Keratinocyte (primary cell): ENCODE measurements around the gene OLFML2B.

Experiments
- EZH2 ChIP-seq: IDR thresholded peaks from one replicate; pipeline ENCODE4 v1.6.1; 2012; ENCODE audit warnings: inconsistent platforms, mild to moderate bottlenecking, low read length, moderate library complexity
- TF ChIP-seq, protein P1 (sequence below), 3 experiments: IDR thresholded peaks in 1 of 3; conservative IDR thresholded peaks in 1 of 3; optimal IDR thresholded peaks in 1 of 3; 2 replicates in 2 of 3; 3 replicates in 1 of 3; pipeline versions ENCODE3 to v1.5.1; 2011; ENCODE audit warnings: low read length in 3 of 3, mild to moderate bottlenecking in 3 of 3, moderate library complexity in 2 of 3, control low read depth in 1 of 3, inconsistent platforms in 1 of 3; ENCODE audit not compliant: insufficient read depth in 2 of 3; ENCODE audit errors: extremely low read depth in 1 of 3

DNA sequence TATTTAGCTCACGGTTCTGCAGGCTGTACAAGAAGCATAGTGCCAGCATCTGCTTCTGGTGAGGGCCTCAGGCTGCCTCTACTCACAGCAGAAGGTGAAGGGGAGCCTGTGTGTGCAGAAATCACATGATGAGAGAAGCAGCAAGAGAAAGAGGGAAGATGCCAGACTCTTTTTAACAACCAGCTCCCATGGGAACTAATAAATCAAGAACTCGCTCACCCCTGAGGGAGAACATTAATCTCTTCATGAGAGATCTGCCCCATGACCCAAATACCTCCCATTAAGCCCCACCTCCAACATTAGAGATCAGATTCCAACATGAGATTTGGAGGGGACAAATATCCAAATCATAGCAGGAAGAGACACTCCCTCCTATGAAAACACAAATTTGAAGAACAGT is 74.1 kb downstream of the OLFML2B start:
- TF ChIP-seq, protein P1, sequence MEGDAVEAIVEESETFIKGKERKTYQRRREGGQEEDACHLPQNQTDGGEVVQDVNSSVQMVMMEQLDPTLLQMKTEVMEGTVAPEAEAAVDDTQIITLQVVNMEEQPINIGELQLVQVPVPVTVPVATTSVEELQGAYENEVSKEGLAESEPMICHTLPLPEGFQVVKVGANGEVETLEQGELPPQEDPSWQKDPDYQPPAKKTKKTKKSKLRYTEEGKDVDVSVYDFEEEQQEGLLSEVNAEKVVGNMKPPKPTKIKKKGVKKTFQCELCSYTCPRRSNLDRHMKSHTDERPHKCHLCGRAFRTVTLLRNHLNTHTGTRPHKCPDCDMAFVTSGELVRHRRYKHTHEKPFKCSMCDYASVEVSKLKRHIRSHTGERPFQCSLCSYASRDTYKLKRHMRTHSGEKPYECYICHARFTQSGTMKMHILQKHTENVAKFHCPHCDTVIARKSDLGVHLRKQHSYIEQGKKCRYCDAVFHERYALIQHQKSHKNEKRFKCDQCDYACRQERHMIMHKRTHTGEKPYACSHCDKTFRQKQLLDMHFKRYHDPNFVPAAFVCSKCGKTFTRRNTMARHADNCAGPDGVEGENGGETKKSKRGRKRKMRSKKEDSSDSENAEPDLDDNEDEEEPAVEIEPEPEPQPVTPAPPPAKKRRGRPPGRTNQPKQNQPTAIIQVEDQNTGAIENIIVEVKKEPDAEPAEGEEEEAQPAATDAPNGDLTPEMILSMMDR (optimal IDR thresholded peaks at IDR 0.05 in 1 of 3, IDR thresholded peaks at IDR 0.05 in 1 of 3, conservative IDR thresholded peaks at IDR 0.05 in 1 of 3; ENCODE audit: extremely low read depth in 1 of 3, insufficient read depth in 2 of 3, low read length in 3 of 3): no peak
- TF ChIP-seq EZH2: no peak
